HCT116 (cell line): ENCODE data around the gene DET1.

Source experiments
- CTCF ChIP-seq, 3 experiments: fragments of 200-600 bp in 1 of 3; sonication (generic) in 1 of 3; IDR thresholded peaks in 2 of 3; conservative IDR thresholded peaks in 1 of 3; 2 replicates each; pipeline ENCODE4 v1.5.1; 2012 to 2017; ENCODE audit warnings: low read depth in 2 of 3, low read length in 2 of 3, antibody characterized with exemption in 1 of 3, borderline replicate concordance in 1 of 3, control low read depth in 1 of 3, mild to moderate bottlenecking in 1 of 3, mixed read lengths in 1 of 3, mixed run types in 1 of 3, moderate library complexity in 1 of 3; ENCODE audit not compliant: insufficient read depth in 1 of 3
- POLR2A ChIP-seq: IDR thresholded peaks from 2 replicates; pipeline ENCODE4 v1.7.0; 2011; ENCODE audit warnings: borderline replicate concordance; ENCODE audit not compliant: insufficient read depth, insufficient read length; ENCODE audit errors: extremely low read depth
- SRF ChIP-seq: IDR thresholded peaks from 2 replicates; pipeline ENCODE4 v1.6.1; 2012; ENCODE audit warnings: low read depth
- ZNF274 ChIP-seq: fragments of 200-500 bp; sonication (Bioruptor generic); IDR thresholded peaks from 2 replicates; pipeline ENCODE4 v1.6.1; 2014; ENCODE audit warnings: mild to moderate bottlenecking, low read depth, low read length, inconsistent platforms

GRCh38 chr15:88472225-88472624 lies 74.3 kb downstream of the DET1 start:
- TF ChIP-seq SRF (no peak), CTCF (IDR thresholded peaks at IDR 0.05 in 2 of 3, conservative IDR thresholded peaks at IDR 0.05 in 1 of 3; ENCODE audit: borderline replicate concordance in 1 of 3, insufficient read depth in 1 of 3, low read depth in 2 of 3, low read length in 2 of 3) (no peak), ZNF274 (no peak), POLR2A (no peak)
